Measurements from ENCODE around the gene BIVM.
"Not testable (repeated sequence)": the region's sequence is repeated elsewhere in the genome, so short reads cannot be mapped to it uniquely, and the experiment has no call there.

The BIVM gene, protein sequence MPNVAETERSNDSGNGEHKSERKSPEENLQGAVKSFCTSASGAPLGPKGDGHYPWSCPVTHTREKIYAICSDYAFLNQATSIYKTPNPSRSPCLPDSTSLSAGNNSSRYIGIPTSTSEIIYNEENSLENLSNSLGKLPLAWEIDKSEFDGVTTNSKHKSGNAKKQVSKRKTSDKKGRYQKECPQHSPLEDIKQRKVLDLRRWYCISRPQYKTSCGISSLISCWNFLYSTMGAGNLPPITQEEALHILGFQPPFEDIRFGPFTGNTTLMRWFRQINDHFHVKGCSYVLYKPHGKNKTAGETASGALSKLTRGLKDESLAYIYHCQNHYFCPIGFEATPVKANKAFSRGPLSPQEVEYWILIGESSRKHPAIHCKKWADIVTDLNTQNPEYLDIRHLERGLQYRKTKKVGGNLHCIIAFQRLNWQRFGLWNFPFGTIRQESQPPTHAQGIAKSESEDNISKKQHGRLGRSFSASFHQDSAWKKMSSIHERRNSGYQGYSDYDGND
- total RNA-seq, result 6.9 to 8.8 reads per million in 2 donors

DNA sequence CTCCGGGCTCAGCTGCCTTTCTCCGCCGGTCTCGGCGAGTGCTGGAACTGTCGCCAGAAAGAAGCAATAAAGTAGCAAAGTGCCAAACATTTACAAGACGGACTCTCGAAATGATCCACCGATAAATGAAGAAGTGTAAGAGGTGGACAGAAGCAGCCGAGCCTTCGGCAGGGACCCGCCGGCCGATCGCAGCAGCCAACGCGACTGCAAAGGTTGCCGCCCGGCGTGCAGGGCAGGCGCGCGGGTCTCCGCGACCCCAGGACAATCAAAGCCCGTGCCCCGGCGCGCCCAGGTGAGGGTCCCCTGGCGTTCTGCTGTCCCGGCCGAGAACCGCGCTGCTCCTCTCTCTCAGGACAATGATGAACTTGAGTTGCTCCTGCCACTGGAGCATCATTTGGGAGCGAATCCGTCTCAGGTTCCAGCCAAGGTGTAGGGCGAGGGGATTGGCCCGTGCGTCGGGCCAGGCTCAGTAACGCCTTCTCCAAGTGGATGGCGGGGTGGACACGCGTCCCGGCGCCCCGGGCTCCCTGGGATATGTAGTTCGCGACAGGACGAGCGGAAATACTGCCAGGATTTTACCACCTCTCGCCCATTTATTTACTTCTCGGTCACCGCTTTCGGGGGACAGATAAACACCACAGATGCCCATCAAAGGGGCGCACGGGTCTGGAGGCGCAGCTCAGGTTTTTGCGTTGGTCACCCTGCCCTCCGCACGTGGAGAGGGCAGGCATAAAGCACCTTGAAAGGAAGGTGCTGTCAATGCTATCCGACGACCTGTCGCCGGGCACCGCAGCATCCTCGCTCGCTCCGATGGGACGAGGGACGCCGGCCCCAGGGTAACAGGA, at the start of gene BIVM, which contains the start of gene POGLUT2:
BIVM (plus strand) TSS at position 539 of the 845 bp plus-strand sequence. CDS start 8,149 bp downstream, outside the sequence.
POGLUT2 (minus strand) TSS at position 396 of the 845 bp plus-strand sequence; CDS start at position 90, 306 bp downstream.
- DNase-seq, result peak; percentile 36 to 93 (median 69)

GRCh38 chr13:102751886-102752285, 47.0 kb upstream of the BIVM start:
- no peak for DNase-seq

DNA sequence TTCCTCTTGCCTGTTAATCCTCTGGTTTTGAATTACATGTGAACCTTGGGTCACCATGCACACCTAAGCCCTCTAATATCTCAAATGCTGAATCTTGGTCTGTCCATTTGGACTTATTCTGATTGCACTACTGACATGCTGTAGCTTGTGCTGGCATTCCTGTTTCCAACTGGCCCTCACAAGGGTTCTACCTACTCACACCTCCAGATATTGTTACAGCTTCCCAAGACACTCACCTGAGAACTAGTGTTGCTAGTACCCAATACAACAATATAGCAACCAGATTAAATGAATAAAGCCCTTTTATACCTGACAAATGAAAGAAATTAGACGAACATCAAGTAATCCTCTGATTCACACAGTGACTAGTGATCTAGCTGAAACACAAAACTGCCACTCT, 41.9 kb upstream of the BIVM start:
- no peak for DNase-seq

DNA sequence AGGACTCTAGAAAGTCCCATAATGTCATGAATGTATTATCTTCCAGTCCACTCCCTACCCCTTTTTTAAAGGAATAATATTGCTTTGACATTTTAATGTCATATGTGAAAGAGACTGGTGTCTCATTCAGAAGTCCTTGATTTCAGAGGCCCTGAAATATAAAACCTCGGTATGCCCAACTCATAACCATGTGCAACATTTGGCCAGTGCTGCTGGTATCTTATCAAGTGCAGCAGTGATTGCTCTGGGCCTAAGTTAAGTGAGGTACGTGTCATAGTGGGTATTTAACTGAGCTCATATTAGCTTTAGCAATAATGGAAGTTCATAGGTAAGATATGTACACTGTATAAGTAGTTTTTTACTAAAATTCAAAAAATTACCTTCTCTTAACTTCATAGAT, 40.1 kb upstream of the BIVM start:
- no peak for DNase-seq

- no peak for DNase-seq
These were observed 37.8 kb upstream of the BIVM start for GRCh38 chr13:102761071-102761470.

DNA sequence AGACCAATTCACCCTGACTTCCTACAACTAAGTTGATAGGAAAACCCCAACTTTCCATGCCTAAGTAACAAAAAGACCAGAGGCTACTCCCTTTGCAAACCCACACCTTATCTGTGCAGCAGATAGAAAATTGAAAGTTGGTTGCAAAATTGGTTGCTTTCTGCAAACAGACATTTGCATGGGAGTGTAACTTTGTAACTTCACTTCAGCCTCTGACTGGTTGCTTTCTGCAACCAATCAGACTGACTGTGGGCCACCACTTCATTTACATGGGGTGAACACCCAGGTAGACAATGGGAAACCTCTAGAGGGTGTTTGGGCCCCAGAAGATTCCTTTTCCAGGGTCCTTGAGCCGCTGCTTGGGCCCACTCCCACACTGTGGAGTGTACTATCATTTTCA, 35.2 kb upstream of the BIVM start:
- no peak for DNase-seq

GRCh38 chr13:102768909-102769308, 30.0 kb upstream of the BIVM start:
- DNase-seq, result no peak

- DNase-seq, result peak in 1 of 5 experiments; percentile 39
These were observed 29.2 kb upstream of the BIVM start for GRCh38 chr13:102769679-102770078.

DNA sequence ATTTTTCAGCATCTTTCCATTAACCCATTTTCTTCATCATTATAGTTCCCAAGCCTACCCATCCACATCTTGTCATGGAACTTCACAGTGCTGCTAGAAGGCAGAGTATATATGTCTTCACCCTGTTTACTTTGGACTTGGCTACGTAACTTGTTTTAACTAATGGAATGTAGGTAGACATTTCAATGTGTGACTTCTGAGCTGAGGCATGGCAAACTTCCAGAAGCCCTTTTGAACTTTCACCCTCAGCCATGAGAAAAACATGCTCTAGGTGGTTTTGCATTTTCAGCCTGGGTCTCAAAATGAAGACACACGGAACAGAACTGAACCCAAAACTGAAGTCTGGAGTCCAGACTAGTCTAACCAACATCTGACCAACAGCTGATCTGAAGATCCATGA, 28.5 kb upstream of the BIVM start:
- DNase-seq, result no peak

GRCh38 chr13:102771298-102772041, 27.4 kb upstream of the BIVM start:
- no peak for DNase-seq

GRCh38 chr13:102772042-102772425, 26.9 kb upstream of the BIVM start:
- DNase-seq, result no peak

- peak; percentile 73 to 95 (median 80) for DNase-seq
These were observed 25.3 kb upstream of the BIVM start, which contains the start of gene TEX30 for GRCh38 chr13:102773441-102774213. Gene TEX30 (minus strand): TSS chr13:102773786. CDS start chr13:102770026, 3,760 bp downstream.

DNA sequence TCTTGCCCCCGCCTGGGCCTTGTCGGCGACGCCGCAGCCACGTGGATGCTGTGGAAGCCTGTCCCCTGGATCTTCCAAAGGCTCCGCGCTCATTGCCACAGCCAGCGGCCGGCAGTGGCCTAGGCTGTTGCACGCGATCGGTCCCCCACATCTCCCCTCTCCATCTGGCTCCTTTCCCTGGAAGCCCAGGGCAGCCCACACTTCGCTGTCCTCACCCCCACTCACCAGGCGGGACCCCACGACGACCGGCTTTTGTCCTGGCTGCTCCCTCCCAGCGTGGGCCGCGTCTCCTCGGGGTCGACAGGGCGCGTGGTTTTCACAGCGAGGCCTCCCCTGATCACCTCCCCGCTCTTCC, 24.7 kb upstream of the BIVM start:
- DNase-seq, result no peak

DNA sequence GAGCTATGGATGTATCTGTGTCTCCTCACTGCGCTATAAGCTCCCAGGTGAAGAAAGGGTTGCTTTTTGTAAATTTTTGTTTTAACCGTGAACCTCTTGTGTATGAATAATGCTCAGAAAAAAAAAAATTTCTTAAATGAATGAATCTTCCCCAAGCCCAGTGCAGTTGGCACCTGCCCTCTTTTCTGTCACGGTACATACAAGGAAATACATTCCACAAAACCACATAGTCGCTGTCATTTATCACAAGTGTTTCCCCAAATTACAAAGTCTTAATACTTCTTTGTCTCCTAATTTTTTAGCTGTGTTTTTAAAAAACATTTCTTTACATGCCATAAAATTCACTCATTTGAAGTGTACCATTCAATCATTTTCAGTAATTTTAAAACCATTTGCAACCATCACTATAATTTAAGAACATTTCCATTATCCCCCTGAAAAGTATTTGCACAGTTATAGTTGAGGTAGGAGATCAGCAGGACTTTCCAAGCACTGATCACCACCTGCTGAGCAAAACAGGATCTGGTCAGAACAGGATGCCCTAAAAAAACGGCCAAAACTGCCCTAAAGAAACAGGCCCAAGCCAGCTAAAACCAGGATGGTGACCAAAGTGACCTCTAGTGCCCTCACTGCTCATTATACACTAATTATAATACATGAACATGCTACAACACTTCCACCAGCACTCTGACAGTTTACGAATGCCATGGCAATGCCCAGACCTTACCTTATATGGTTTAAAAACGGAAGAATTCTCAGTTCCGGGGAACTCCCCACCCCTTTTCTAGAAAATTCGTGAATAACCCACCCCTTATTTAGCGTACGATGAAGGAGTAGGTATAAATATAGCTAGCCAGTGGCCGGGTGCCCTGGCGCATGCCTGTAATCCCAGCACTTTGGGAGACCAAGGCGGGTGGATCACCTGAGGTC, 24.1 kb upstream of the BIVM start:
- no peak for DNase-seq

DNA sequence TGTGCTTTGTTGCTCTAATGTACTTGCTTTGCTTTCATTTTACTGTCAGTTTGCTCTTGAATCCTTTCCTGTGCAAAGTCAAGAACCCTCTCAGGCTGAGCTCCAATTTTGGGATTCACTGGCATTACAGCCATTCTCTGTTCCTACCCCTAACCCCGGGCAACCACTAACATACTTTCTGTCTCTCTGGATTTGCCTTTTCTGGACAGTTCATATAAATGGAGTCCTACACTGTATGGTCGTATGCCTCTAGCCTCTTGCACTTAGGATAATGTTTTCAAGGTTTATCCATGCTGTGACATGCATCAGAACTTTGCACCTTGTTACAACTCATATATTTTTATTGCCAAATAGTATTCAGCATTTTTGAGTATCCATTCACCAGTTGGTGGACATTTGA, 22.6 kb upstream of the BIVM start:
- no peak for DNase-seq

DNA sequence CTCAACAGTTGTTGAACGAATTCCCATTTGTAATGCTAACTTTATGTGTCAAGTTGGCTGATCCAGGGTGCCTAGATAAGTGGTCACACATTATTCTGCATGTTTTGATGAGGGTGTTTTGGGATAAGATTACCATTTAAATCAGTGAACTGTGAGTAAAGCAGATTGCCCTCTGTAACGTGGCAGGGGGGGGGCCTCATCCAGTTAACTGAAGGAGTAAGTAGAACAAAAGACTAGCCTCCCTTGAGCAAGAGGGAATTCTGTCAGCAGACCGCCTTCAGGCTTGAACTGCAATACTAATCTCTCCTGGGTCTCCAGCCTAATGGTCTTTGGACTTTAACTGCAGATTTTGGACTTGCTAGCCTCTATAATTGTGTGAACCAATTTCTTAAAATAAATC, 21.2 kb upstream of the BIVM start:
- no peak for DNase-seq

- DNase-seq, result peak in 2 of 5 experiments; percentile 62 to 96
These were observed 19.3 kb upstream of the BIVM start for GRCh38 chr13:102779436-102780159.

DNA sequence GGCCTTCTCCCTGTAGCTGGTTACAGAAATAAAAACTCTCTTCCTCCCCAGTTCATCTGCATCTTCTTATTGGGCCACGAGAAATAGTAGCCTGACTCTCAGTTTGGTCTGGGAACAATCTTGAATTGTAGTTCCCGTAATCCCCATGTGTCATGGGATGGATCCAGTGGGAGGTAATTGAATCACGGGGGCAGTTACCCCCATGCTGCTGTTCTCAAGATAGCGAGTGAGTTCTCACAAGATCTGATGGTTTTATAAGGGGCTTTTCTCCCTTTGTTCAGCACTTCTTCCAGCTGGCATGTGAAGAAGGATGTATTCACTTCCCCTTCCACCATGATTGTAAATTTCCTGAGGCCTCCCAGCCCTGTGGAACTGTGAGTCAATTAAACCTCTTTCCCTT, 18.3 kb upstream of the BIVM start:
- DNase-seq, result not testable (repeated sequence)

- DNase-seq, result no peak
These were observed 17.3 kb upstream of the BIVM start for GRCh38 chr13:102781591-102781990.

DNA sequence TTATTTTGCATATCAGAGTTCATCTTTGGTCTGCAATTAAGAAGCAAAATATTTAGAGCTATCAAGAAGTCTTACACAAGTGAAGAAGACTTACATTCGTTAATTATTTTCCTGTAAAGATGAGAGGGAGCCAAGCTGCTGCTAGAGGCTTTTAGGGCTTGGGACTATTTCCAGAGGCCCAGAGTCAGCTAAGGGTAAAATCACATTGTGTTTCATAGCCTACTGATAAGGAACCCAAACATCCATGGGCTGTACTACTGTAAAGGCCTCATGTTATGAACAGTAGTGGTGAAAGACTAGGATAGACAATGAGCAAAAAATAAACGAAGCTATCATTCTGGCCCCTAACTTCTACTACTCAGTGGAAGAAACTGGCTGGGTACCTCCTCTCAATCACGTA, 14.4 kb upstream of the BIVM start:
- no peak for DNase-seq
